IPS DF 6.9 (cell line): ENCODE results near the gene SEBOX.

ENCODE experiments used
- DNase-seq: peaks from one replicate; pipeline ENCODE4 v3.0.0-alpha.2; 2013; ENCODE audit warnings: low read depth, low spot score
- H3K27ac ChIP-seq: one replicate; pipeline ENCODE4 v1.5.1; 2013; ENCODE audit warnings: low read length, control low read depth
- H3K27me3 ChIP-seq: 2 replicates; pipeline ENCODE4 v1.6.1; 2013; ENCODE audit warnings: mild to moderate bottlenecking, low read length; ENCODE audit not compliant: control insufficient read depth, insufficient read depth
- H3K36me3 ChIP-seq: 2 replicates; pipeline ENCODE4 v1.6.1; 2013; ENCODE audit warnings: low read length; ENCODE audit not compliant: control insufficient read depth, insufficient read depth
- H3K4me1 ChIP-seq: 2 replicates; pipeline ENCODE4 v1.6.1; 2013; ENCODE audit warnings: low read length; ENCODE audit not compliant: control insufficient read depth, insufficient read depth
- H3K4me3 ChIP-seq: 2 replicates; pipeline ENCODE4 v1.5.1; 2013; ENCODE audit warnings: mild to moderate bottlenecking, low read length
- H3K9me3 ChIP-seq: 2 replicates; pipeline ENCODE4 v1.6.1; 2013; ENCODE audit warnings: low read length, inconsistent platforms; ENCODE audit not compliant: control insufficient read depth, insufficient read depth
- WGBS: extraction: QIAGEN DNeasy Blood & Tissue Kit; methylation state at CpG from one replicate; pipeline ENCODE4 v1.1.7; 2013; ENCODE audit warnings: mixed read lengths, missing lambda C conversion rate; ENCODE audit not compliant: insufficient read length, insufficient coverage; 5-methylcytosine and 5-hydroxymethylcytosine counted together

The SEBOX gene

DNA sequence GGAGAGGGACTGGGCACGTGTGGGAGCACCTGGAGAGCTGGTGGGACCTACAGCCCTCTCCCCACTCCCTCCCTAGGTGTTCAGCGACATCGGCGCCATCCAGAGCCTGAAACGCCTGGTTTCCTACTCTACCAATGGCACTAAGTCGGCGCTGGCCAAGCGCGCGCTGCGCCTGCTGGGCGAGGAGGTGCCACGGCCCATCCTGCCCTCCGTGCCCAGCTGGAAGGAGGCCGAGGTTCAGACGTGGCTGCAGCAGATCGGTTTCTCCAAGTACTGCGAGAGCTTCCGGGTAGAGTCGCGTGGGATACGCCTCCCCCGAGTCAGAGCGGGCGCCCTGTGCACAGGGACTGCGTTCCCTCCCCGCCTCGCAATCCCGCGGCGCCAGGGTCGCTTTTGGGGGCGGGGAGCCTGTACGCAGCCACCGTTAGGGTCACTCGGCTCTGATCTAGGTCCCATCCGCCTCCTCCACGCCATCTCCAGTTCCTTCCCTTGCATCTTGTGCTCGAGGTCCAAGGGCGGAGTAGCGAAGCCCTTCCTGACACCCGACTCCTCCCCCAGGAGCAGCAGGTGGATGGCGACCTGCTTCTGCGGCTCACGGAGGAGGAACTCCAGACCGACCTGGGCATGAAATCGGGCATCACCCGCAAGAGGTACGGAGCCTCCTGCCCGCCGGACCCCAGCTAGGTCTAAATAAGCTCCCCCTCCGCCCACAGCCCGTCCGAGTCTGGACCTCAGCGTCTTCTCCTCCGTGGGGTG, 19.5 kb upstream of the SEBOX start:
- Histone ChIP-seq H3K27ac (no peak overlapping the region), H3K27me3 (peaks cover 42% of the 10 kb centered on the region), H3K4me1 (peaks cover 3% of the 10 kb centered on the region), H3K36me3 (no peaks in the 10 kb centered on the region; the same call in 1 of the 2 replicates), H3K9me3 (no peaks in the 10 kb centered on the region), H3K4me3 (peak overlapping the region; percentile 56; the same call in 1 of the 2 replicates)
- no CpG with 5 or more reads among the region's 56 CpGs for WGBS
- DNase-seq = no peak

DNA sequence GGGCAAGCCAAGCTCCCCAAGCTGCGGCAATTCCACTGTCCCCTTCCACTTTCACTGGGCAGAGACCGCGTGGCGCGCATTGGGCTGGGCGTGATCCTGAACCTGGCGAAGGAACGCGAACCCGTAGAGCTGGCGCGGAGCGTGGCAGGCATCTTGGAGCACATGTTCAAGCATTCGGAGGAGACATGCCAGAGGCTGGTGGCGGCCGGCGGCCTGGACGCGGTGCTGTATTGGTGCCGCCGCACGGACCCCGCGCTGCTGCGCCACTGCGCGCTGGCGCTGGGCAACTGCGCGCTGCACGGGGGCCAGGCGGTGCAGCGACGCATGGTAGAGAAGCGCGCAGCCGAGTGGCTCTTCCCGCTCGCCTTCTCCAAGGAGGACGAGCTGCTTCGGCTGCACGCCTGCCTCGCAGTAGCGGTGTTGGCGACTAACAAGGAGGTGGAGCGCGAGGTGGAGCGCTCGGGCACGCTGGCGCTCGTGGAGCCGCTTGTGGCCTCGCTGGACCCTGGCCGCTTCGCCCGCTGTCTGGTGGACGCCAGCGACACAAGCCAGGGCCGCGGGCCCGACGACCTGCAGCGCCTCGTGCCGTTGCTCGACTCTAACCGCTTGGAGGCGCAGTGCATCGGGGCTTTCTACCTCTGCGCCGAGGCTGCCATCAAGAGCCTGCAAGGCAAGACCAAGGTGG, 16.3 kb upstream of the SEBOX start:
- DNase-seq = no peak
- peak overlapping the region; percentile 30; the same call in 1 of the 2 replicates for H3K4me3 ChIP-seq
- H3K36me3 ChIP-seq = no peaks in the 10 kb centered on the region; the same call in 1 of the 2 replicates
- peaks cover 42% of the 10 kb centered on the region for H3K27me3 ChIP-seq
- no CpG with 5 or more reads among the region's 72 CpGs for WGBS
- no peaks in the 10 kb centered on the region for H3K9me3 ChIP-seq
- H3K27ac ChIP-seq = no peak overlapping the region
- peaks cover 3% of the 10 kb centered on the region for H3K4me1 ChIP-seq

DNA sequence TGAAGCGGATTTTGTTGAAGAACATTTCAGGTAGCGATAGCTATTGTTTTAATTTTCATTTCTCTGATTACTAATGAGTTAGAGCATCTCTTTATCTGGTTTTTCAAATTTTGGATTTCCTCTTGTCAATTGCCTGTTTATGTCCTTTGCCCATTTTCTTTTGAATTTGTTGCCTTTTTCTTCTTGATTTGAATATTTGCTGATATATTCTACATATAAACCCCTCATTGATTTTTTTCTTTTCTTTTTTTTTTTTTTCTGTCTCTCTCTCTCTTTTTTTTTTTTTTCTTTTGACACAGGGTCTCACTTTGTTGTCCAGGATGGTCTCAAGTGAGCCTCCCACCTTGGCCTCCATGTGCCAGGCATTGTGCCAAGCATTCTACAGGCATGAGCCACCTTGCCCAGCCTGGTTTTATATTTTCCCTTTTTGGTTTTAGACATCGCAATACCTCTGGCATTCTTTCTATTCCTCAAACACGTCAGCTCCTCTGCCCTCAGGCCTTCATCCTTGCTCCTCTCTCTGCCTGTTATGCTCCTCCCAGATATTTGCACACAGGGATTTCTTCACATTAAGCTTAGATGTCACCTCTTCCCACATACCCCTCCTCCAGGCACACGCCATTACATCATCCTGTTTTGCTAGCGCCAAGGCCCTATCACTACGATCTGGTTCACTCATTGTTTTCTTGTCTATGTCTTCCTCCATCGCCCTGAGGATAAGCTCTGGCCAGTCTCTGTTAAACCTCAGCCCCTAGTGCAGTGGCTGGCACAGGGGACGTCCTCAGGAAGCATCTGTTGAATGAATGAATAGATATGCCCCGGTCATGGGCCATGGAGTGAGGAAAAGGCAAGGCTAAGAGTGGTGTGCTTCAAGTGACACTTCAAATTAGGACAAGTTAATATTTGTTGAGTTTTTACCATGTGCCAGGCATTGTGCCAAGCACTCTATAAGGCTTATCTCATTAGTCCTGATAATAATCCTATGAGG, 15.1 kb upstream of the SEBOX start:
- Histone ChIP-seq H3K36me3 (no peaks in the 10 kb centered on the region; the same call in 1 of the 2 replicates), H3K9me3 (no peaks in the 10 kb centered on the region), H3K27ac (no peak overlapping the region), H3K4me1 (peaks cover 3% of the 10 kb centered on the region), H3K4me3 (no peak overlapping the region), H3K27me3 (peaks cover 39% of the 10 kb centered on the region)
- DNase-seq = no peak
- WGBS = no CpG with 5 or more reads among the region's 10 CpGs

DNA sequence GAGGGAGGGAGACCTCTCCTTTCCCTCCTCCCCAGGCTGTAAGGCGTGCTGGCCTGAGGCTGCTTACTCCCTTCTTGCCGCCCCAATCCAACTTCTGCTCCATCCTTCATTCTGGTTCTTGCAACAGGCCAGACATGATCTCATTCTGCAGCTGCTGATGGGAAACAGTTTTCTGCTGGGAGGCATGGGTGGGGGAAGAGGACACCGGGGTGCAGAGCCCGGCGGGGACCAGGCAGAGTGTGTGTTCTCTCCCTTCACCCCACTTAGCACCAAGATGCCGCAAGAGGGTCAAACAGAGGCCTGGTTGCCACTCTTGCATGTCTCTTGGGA, 7.9 kb upstream of the SEBOX start:
- H3K9me3 ChIP-seq = no peaks in the 10 kb centered on the region
- H3K36me3 ChIP-seq = no peaks in the 10 kb centered on the region
- H3K27me3 ChIP-seq = peaks cover 13% of the 10 kb centered on the region
- DNase-seq = no peak
- H3K27ac ChIP-seq = no peak overlapping the region
- peaks cover 9% of the 10 kb centered on the region for H3K4me1 ChIP-seq
- WGBS = no CpG with 5 or more reads among the region's 6 CpGs
- no peak overlapping the region for H3K4me3 ChIP-seq

DNA sequence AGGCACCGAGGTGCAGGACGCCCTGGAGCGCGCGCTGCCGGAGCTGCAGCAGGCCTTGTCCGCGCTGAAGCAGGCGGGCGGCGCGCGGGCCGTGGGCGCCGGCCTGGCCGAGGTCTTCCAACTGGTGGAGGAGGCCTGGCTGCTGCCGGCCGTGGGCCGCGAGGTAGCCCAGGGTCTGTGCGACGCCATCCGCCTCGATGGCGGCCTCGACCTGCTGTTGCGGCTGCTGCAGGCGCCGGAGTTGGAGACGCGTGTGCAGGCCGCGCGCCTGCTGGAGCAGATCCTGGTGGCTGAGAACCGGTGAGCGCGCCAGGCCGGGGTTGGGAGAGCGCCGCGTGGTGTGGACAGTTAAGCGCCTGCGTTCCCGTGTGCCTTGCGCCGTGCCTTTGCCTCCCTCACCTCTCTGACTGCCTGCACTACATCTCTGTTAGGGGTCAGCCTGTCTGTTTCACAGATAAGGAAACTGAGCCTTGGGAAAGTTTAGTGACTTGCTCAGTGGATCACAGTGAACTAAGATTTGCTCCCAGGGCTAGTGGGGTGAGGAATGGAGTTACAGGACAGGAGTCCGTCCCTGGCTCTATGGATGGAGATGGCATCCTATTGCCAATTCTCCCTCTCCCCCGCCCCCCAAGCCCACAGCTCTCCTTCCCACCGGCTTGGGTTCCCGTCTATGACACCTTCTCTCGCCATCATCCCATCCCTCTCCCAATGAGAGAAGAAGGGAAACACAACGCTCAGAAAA, 7.4 kb upstream of the SEBOX start:
- peak overlapping the region; percentile 61; the same call in 1 of the 2 replicates for H3K4me3 ChIP-seq
- no peaks in the 10 kb centered on the region for H3K36me3 ChIP-seq
- no peak for DNase-seq
- H3K4me1 ChIP-seq = peaks cover 9% of the 10 kb centered on the region
- H3K27me3 ChIP-seq = peaks cover 13% of the 10 kb centered on the region
- H3K27ac ChIP-seq = no peak overlapping the region
- H3K9me3 ChIP-seq = no peaks in the 10 kb centered on the region
- no CpG with 5 or more reads among the region's 53 CpGs for WGBS

DNA sequence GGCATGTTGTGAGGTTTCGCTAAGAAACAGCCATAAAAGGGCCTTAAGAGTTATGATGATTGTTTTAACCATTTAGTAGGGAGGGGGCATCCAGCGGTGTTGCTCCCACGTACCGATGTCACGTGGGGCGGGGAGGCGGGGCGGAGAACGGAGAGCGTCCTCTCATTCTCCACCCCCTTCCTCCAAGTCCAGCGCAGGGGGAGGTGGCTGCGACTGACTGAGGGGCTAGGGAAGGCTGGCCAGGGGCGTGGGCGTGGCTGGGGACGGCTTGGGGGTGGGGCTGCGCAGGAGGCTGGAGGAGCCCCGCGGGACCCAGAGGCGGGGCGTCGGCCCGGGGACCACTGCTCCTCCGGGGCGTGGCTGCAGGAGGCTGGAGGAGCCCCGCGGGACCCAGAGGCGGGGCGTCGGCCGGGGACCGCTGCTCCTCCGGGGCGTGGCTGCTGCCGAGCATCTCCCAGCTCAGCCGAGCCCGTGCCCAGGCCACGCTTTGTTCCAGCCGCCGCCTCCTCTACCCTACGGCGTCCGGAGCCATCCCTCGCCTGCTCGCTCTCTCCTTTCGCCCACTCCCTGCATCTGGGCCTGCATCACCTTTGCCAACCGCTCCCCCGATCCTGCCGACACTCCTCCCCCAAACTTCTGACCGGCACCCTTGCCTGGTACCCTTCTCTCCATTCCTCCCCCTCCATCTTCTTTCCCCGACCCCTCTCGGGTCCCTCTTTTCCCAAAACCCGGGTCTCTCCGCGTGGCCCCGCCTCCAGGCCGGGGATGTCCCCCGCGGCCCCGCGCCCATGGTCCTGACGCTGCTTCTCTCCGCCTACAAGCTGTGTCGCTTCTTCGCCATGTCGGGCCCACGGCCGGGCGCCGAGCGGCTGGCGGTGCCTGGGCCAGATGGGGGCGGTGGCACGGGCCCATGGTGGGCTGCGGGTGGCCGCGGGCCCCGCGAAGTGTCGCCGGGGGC, 6.5 kb upstream of the SEBOX start, which contains the start of gene SARM1:
Gene SARM1, plus strand, starts transcription at position 450 of the 958 bp plus-strand sequence. Its CDS starts 339 bp downstream, at position 789.
- Histone ChIP-seq H3K4me3 (peak within 1 kb of the TSS; percentile 61; the same call in 1 of the 2 replicates), H3K27me3 (peaks cover 13% of the 10 kb centered on the region), H3K4me1 (peaks cover 9% of the 10 kb centered on the region), H3K27ac (no peak within 1 kb of the TSS), H3K36me3 (no peaks in the 10 kb centered on the region), H3K9me3 (no peaks in the 10 kb centered on the region)
- no CpG with 5 or more reads among the region's 80 CpGs for WGBS
- DNase-seq = peak; percentile 88

DNA sequence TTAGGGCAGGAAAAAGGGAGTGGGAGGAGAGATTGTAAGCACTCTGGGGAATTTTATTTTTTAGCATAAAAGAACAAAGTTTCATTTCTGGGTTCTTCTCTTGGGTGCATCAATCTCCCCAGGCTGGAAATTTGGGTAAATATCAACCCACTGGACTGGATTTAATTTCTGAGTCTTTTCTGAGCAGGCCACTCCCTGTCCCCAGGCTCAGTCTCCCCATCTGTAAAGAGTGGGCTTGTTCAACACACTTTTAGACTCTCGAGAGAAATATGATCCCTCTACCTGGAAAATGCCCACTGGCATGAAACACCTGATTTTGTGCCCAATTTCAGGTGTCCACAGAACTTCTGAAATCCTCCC, 5.7 kb upstream of the SEBOX start:
- Histone ChIP-seq H3K4me3 (no peak overlapping the region), H3K27ac (no peak overlapping the region), H3K27me3 (peaks cover 13% of the 10 kb centered on the region), H3K36me3 (no peaks in the 10 kb centered on the region), H3K9me3 (no peaks in the 10 kb centered on the region), H3K4me1 (peaks cover 9% of the 10 kb centered on the region)
- WGBS = no CpG with 5 or more reads among the region's 1 CpG
- no peak for DNase-seq

DNA sequence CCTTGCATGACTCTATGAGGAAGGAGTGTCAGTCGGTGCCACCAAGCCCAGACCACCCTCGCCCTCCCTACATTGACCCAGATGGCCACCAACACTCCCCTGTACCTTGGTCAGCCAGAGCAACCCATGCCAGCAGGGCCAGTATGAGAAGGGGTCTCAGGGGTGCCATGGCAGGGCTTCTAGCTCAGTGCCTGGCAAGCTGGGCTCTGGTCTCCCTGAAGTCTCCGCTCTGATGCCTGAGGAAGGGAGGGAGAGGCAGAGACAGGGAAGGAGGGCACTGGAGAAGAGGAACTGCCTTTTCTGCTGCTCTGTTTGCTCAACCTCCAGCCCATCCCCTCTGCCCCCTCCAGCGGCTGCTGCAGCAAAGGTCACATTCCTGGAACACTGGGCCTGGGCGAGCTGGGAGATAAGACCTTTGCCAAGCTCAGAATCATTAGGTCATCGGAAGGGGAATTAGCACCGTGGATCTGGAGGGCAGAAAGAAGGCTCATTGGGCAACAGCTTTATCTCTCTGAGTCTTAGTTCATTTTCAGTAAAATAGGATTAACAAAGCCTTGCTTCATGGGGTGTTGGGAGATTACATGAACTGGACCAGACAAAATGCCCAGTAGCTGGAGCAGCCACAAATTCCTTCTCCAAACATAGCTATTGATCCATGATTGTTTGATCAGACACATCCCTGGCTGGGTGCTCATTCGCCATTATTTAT, 5.2 kb upstream of the SEBOX start, which contains the start of gene VTN:
Gene VTN, minus strand, starts transcription at position 273 of the 709 bp plus-strand sequence. Its CDS starts 104 bp downstream, at position 169.
- no peak within 1 kb of the TSS for H3K27ac ChIP-seq
- WGBS = no CpG with 5 or more reads among the region's 8 CpGs
- DNase-seq = no peak
- H3K4me1 ChIP-seq = peaks cover 9% of the 10 kb centered on the region
- peaks cover 13% of the 10 kb centered on the region for H3K27me3 ChIP-seq
- no peaks in the 10 kb centered on the region for H3K36me3 ChIP-seq
- H3K4me3 ChIP-seq = no peak within 1 kb of the TSS
- no peaks in the 10 kb centered on the region for H3K9me3 ChIP-seq
